ENCODE data around the gene COX6B2.

The COX6B2 gene

DNA sequence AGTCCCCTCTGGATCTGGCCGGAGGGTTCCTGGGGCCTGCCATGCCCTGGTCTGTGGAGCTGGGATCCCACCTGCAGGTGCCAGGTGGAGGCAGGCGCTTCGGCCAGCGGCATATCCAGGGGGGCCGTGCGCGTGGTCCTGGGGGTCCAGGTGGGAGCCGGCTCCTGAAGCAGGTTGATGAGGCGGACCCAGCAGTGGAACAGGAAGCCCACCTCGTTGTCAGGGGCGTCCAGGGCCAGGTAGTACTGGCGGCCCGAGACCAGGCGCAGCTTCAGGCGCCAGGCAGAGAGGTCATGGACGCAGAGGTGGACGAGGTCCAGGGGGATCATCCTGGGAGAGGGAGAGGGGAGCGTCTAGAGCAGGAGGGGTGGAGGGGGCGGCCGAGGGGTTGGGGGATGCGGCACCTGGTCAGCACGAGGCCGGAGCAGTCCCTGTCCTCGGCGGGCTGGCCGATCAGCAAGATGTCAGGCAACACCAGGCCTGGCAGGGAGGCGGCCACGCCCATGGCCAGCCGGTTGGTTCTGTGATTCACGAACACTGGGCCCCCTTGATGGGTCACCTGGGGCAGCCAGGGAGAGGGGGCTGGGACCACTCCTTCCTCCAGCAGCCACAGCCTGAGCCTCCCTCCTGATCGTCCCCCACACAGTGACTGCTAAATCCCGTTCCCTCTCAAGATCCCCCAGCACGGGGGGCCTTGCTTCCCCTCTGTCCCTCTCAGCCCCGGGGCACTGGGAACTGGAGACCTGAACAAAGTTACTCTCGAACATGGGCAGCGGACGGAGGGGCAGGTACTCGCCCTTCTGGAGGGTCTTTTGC, 7.9 kb upstream of the COX6B2 start:
- DNase-seq = no peak

- no peak for DNase-seq
Observed at GRCh38 chr19:55360902-55361301, 6.4 kb upstream of the COX6B2 start.

GRCh38 chr19:55358943-55359908, 4.7 kb upstream of the COX6B2 start:
- no peak for DNase-seq

GRCh38 chr19:55358493-55358892, 4.0 kb upstream of the COX6B2 start:
- no peak for DNase-seq

- no peak for DNase-seq
Observed at GRCh38 chr19:55355213-55355821, 798 bp upstream of the COX6B2 start.

DNA sequence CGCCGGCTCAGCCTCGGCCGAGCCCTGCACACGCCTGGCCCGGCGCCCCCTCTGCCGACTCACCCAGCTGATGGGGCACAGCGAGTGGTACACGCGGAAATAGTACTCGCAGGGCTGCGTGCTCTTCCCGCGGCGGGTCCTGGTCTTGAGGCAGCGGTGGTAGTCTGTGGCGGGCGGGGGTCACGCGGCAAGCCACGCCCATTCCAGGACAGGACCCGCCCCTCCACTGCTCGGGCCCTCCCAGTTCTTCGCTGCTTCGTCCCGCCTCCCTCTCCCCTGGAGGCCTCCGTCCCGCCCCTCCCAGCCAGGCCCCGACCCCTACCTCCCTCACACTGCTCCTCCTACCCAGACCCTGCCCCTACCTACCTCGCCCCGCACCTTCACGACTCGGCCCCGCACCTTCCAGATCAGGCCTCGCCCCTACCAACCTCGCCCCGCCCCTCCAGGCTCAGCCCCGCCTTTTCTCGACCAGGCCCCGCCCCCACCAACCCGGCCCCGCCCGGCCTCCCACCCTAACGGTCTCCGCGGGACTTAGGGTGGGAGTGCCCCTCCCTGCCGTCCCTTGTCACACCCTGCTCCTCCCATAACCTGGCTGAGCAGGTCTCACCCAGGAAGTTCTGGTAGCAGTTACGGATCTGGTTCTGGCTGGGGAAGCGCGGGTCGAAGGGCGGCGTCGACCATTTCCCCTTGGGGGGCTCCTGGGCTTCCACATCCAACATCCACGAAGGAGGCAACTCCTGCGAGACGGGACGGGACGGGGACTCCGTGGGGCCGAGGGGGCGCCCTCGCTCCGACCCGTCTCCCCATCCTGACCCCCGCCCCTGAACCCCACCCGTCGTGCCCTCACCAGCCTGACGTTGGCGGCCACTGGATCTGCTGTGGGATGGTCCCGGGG, 469 bp downstream of the COX6B2 start:
- DNase-seq = peak; percentile 68

DNA sequence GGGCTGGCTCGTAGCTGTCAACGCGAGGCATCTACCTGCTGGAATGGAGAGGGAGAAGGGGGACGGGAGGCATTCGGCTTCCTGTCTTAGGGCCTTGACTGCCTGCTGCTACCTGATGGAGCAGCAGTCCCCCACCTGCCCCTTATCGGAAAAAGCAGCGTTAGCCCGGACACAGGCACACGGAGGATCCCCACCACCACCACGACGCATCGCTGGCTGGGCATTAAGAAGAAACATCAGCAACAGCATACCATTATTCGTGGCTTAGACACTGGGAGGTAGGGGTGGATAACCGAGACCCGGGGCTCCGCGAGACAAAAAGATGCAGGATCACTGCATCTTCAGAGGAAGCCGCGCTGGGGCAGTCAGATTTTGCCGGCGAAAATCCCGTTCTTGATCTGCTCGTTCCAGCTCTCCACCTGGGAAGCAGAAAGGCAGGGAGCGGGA, 1.1 kb downstream of the COX6B2 start:
- DNase-seq = no peak

- DNase-seq = no peak
Observed at GRCh38 chr19:55352549-55353145, 1.9 kb downstream of the COX6B2 start.

DNA sequence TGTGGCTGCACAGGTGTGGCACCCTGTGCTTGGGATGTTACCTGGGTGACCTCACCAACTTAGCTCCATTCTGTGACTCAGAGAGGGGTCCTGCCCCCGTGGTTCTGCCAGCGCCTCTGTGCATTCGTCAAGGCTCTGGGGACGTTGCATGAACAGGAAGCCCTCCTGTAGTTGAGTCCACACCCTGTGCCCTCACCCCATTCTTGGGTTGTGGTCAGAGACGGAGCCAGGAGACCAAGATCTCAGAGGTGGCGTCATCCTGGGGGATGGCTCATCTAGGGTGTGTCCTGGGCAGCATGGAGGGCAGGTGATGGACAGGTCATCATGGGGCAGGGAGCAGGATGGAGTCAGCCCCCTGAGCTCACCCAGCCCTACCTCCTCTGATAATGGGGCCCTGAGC, 2.5 kb downstream of the COX6B2 start:
- no peak for DNase-seq

DNA sequence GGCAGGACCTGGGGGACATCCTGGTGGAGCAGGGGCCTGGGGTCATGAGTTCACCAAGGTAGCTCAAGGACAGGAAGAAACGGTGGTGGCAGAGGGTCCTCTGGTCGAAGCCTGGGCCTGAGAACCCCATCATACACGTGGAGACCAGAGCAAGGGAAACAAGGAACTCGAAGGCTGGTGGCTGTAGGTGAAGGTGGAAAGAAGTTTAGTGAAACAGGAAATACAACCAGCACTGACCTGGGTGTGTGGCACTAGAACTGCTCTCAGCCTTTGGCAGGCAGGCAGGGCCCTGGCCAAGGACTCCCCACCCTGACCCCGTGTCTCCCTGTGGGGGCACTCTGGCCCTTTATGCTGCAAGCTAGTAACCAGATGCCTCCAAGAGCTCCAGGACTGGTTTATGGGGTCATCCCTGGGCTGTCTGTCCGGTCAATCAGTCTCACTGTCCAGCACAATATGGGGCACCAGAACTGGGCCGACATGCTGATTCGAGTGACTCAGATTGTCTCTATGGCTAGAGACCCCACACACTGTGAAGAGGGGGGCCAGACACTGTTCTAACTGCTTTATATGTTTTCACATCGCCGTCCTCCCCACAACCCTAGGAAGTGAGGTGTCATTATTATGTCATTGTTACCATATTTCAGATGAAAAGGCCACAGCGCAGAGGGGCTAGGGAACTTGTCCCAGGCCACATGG, 3.8 kb downstream of the COX6B2 start:
- DNase-seq = no peak

- no peak for DNase-seq
Observed at GRCh38 chr19:55348317-55349034, 6.0 kb downstream of the COX6B2 start.

- DNase-seq = no peak
Observed at GRCh38 chr19:55347442-55348009, 7.0 kb downstream of the COX6B2 start.

- no peak for DNase-seq
Observed at GRCh38 chr19:55346725-55347441, 7.6 kb downstream of the COX6B2 start.

- DNase-seq = no peak
Observed at GRCh38 chr19:55345818-55346724, 8.4 kb downstream of the COX6B2 start.

- no peak for DNase-seq
Observed at GRCh38 chr19:55345101-55345817, 9.3 kb downstream of the COX6B2 start.

DNA sequence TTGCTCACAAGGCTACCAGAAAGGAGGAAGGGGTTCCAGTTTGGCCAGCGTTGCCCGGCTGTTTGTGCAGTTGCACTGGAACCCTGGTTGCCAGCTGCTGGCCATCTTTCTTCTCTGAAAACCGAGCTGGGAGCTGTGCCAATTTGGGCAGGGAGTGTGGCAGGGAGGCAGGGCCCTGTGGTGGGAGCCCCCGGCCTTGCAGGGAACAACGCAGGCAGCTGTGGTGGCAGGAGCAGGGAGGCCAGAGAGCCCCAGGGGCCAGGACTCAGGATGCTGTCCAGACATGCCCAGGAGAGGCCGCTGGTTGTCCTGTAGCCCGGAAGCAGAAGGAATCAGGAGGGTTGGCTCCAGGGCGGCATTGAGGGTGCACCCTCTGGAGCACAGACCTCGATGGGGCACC, 10.1 kb downstream of the COX6B2 start:
- DNase-seq = no peak
